H9 (cell line): ENCODE data around the gene CROCC. TPM values are rescaled to one million over a fixed set of nuclear protein-coding genes. Genes with fewer than 3 reads are reported as not detected.

Experiments
- DNase-seq: peaks from one replicate; pipeline ENCODE4 v3.0.0-alpha.2; 2017
- H2AFZ ChIP-seq: one replicate; pipeline ENCODE4 v1.6.1; 2013; ENCODE audit warnings: mild to moderate bottlenecking, low read length, control low read depth, moderate library complexity
- H2AK5ac ChIP-seq: 2 replicates; pipeline ENCODE4 v1.6.1; 2013; ENCODE audit warnings: low read length, control low read depth, mixed read lengths; ENCODE audit not compliant: insufficient read length
- H2BK120ac ChIP-seq: one replicate; pipeline ENCODE4 v1.6.1; 2013; ENCODE audit warnings: low read depth, mild to moderate bottlenecking, low read length, control low read depth, inconsistent platforms; ENCODE audit not compliant: poor library complexity, severe bottlenecking
- H2BK12ac ChIP-seq: 2 replicates; pipeline ENCODE4 v1.6.1; 2013; ENCODE audit warnings: low read length, control low read depth, mixed read lengths, low read depth; ENCODE audit not compliant: insufficient read length
- H2BK15ac ChIP-seq: 2 replicates; pipeline ENCODE4 v1.6.1; 2013; ENCODE audit warnings: low read depth, low read length, control low read depth
- H2BK20ac ChIP-seq: one replicate; pipeline ENCODE4 v1.6.1; 2013; ENCODE audit warnings: low read depth, mild to moderate bottlenecking, low read length, control low read depth, inconsistent platforms; ENCODE audit not compliant: poor library complexity, severe bottlenecking
- H2BK5ac ChIP-seq: 2 replicates; pipeline ENCODE4 v1.6.1; 2013; ENCODE audit warnings: low read length, control low read depth, mixed read lengths; ENCODE audit not compliant: insufficient read length
- H3K14ac ChIP-seq: 2 replicates; pipeline ENCODE4 v1.6.1; 2013; ENCODE audit warnings: low read length, control low read depth; ENCODE audit not compliant: insufficient read depth
- H3K18ac ChIP-seq: 2 replicates; pipeline ENCODE4 v1.6.1; 2013; ENCODE audit warnings: low read depth, mild to moderate bottlenecking, mixed read lengths, low read length, control low read depth; ENCODE audit not compliant: insufficient read length
- H3K23ac ChIP-seq: 2 replicates; pipeline ENCODE4 v1.6.1; 2013; ENCODE audit warnings: low read length, control low read depth, mixed read lengths, low read depth; ENCODE audit not compliant: insufficient read length
- H3K23me2 ChIP-seq: 2 replicates; pipeline ENCODE4 v1.6.1; 2013; ENCODE audit warnings: low read depth, mild to moderate bottlenecking, mixed read lengths, low read length, control low read depth; ENCODE audit not compliant: insufficient read length, poor library complexity, severe bottlenecking
- H3K27ac ChIP-seq: 2 replicates; pipeline ENCODE4 v1.5.1; 2013; ENCODE audit warnings: low read length, control low read depth, mixed read lengths, low read depth; ENCODE audit not compliant: insufficient read length
- H3K27me3 ChIP-seq: 2 replicates; pipeline ENCODE4 v1.6.1; 2013; ENCODE audit warnings: low read length, control low read depth, inconsistent platforms; ENCODE audit not compliant: insufficient read depth
- H3K4ac ChIP-seq: 2 replicates; pipeline ENCODE4 v1.6.1; 2013; ENCODE audit warnings: low read depth, mild to moderate bottlenecking, control low read depth, inconsistent platforms, low read length, moderate library complexity
- H3K4me1 ChIP-seq: 2 replicates; pipeline ENCODE4 v1.6.1; 2013; ENCODE audit warnings: low read length, control low read depth, inconsistent platforms; ENCODE audit not compliant: insufficient read depth
- H3K4me2 ChIP-seq: 2 replicates; pipeline ENCODE4 v1.6.1; 2013; ENCODE audit warnings: low read length, control low read depth, mixed read lengths; ENCODE audit not compliant: insufficient read length, insufficient read depth
- H3K56ac ChIP-seq: 2 replicates; pipeline ENCODE4 v1.6.1; 2013; ENCODE audit warnings: low read depth, mild to moderate bottlenecking, mixed read lengths, low read length, control low read depth; ENCODE audit not compliant: insufficient read length
- H3K79me1 ChIP-seq: 2 replicates; pipeline ENCODE4 v1.6.1; 2013; ENCODE audit warnings: low read depth, mild to moderate bottlenecking, moderate library complexity, low read length, control low read depth, inconsistent platforms; ENCODE audit not compliant: insufficient read depth, poor library complexity, severe bottlenecking
- H3K79me2 ChIP-seq: 2 replicates; pipeline ENCODE4 v1.6.1; 2013; ENCODE audit warnings: low read length, control low read depth, inconsistent platforms; ENCODE audit not compliant: insufficient read depth
- H3K9ac ChIP-seq: 2 replicates; pipeline ENCODE4 v1.6.1; 2013; ENCODE audit warnings: low read length, control low read depth, mixed read lengths; ENCODE audit not compliant: insufficient read length; ENCODE audit errors: extremely low read depth
- H3K9me3 ChIP-seq: one replicate; pipeline ENCODE4 v1.6.1; 2013; ENCODE audit warnings: low read depth, low read length, inconsistent platforms; ENCODE audit not compliant: control insufficient read depth
- H3T11ph ChIP-seq: one replicate; pipeline ENCODE4 v1.6.1; 2013; ENCODE audit warnings: mild to moderate bottlenecking, low read length, control low read depth, inconsistent platforms
- H4K20me1 ChIP-seq: one replicate; pipeline ENCODE4 v1.6.1; 2013; ENCODE audit not compliant: control insufficient read depth, insufficient read length, insufficient read depth
- H4K5ac ChIP-seq: 2 replicates; pipeline ENCODE4 v1.6.1; 2013; ENCODE audit warnings: low read depth, mild to moderate bottlenecking, mixed read lengths, low read length, control low read depth; ENCODE audit not compliant: insufficient read length
- H4K8ac ChIP-seq: replicated peaks from 2 replicates; pipeline ENCODE4 v1.6.1; 2013; ENCODE audit warnings: low read length, control low read depth, mixed read lengths, low read depth; ENCODE audit not compliant: insufficient read length
- H4K91ac ChIP-seq: 2 replicates; pipeline ENCODE4 v1.6.1; 2013; ENCODE audit warnings: low read depth, mild to moderate bottlenecking, moderate library complexity, mixed read lengths, low read length, control low read depth; ENCODE audit not compliant: insufficient read length
- H3K27ac Mint-ChIP-seq, 3 experiments: 2 replicates in 2 of 3; 3 replicates in 1 of 3; pipeline ENCODE4 v1.8.0; 2020 to 2021; ENCODE audit warnings: mixed read lengths in 3 of 3, mild to moderate bottlenecking in 1 of 3, moderate library complexity in 1 of 3
- H3K27me3 Mint-ChIP-seq: 2 replicates; pipeline ENCODE4 v1.8.0; 2021; ENCODE audit warnings: low read depth, mild to moderate bottlenecking, moderate library complexity, mixed read lengths
- H3K36me3 Mint-ChIP-seq, 3 experiments: 2 replicates in 2 of 3; 3 replicates in 1 of 3; pipeline ENCODE4 v1.8.0; 2020 to 2021; ENCODE audit warnings: low read depth in 3 of 3, mixed read lengths in 3 of 3; ENCODE audit not compliant: insufficient read depth in 1 of 3
- H3K4me1 Mint-ChIP-seq, 2 experiments: 2 replicates each; pipeline ENCODE4 v1.8.0; 2020; ENCODE audit warnings: mixed read lengths in 2 of 2
- H3K4me3 Mint-ChIP-seq, 2 experiments: 2 replicates in 1 of 2; 3 replicates in 1 of 2; pipeline ENCODE4 v1.8.0; 2020 to 2021; ENCODE audit warnings: mild to moderate bottlenecking in 2 of 2, mixed read lengths in 2 of 2, moderate library complexity in 1 of 2
- H3K9me3 Mint-ChIP-seq, 2 experiments: 2 replicates in 1 of 2; 3 replicates in 1 of 2; pipeline ENCODE4 v1.8.0; 2020; ENCODE audit warnings: mild to moderate bottlenecking in 2 of 2, mixed read lengths in 2 of 2, moderate library complexity in 1 of 2
- CTCF ChIP-seq: fragments of 200-600 bp; sonication (generic); conservative IDR thresholded peaks from 3 replicates; pipeline ENCODE4 v1.8.0; 2021; ENCODE audit warnings: antibody characterized with exemption, mild to moderate bottlenecking
- WGBS: extraction: QIAGEN DNeasy Blood & Tissue Kit; methylation state at CpG from one replicate; pipeline ENCODE4 v1.1.7; 2013; ENCODE audit warnings: missing lambda C conversion rate, low lambda C conversion rate, mixed read lengths; ENCODE audit not compliant: insufficient read length; ENCODE audit errors: extremely low coverage; 5-methylcytosine and 5-hydroxymethylcytosine counted together
- total RNA-seq: library from RNA; stranded (reverse); gene quantifications from 2 replicates; pipeline ENCODE4 v1.2.1, GENCODE V29; 2021

CROCC gene
- total RNA-seq, 1 experiment from 2014 or later, result 40.7 TPM

GRCh38 chr1:16988210-16988609 lies 66.5 kb downstream of the CROCC start:
- DNase-seq, result no peak
- H3K9me3 Mint-ChIP-seq, result no peaks in the 10 kb centered on the region
- H4K5ac ChIP-seq, result no peak overlapping the region
- no peaks in the 10 kb centered on the region for H3K4me1 ChIP-seq
- no peak for TF ChIP-seq CTCF
- H4K8ac ChIP-seq, result no peak overlapping the region
- no peak overlapping the region for H3K9ac ChIP-seq
- H3K14ac ChIP-seq, result no peak overlapping the region
- no peak overlapping the region for H3K4me2 ChIP-seq
- no peaks in the 10 kb centered on the region for H3K79me2 ChIP-seq
- H2BK12ac ChIP-seq, result no peak overlapping the region
- no peak overlapping the region for H2BK15ac ChIP-seq
- peaks cover 7 to 14% of the 10 kb centered on the region in 2 experiments for H3K4me1 Mint-ChIP-seq
- peaks cover 3 to 22% (median 14%) of the 10 kb centered on the region in 3 experiments; a peak in 6 of 7 replicates for H3K36me3 Mint-ChIP-seq
- no peak overlapping the region for H3K56ac ChIP-seq
- no peak overlapping the region for H3K27ac ChIP-seq
- H3K79me1 ChIP-seq, result no peaks in the 10 kb centered on the region
- no peaks in the 10 kb centered on the region for H4K20me1 ChIP-seq
- no peak overlapping the region for H2BK120ac ChIP-seq
- H2BK5ac ChIP-seq, result no peak overlapping the region
- H3K9me3 ChIP-seq, result no peaks in the 10 kb centered on the region
- H2BK20ac ChIP-seq, result no peak overlapping the region
- H3K4me3 Mint-ChIP-seq, result no peak overlapping the region
- H3K23me2 ChIP-seq, result no peaks in the 10 kb centered on the region
- H3K27me3 ChIP-seq, result no peaks in the 10 kb centered on the region
- no peak overlapping the region for H3T11ph ChIP-seq
- H2AK5ac ChIP-seq, result no peak overlapping the region
- H3K4ac ChIP-seq, result no peak overlapping the region
- no CpG with 5 or more reads among the region's 13 CpGs for WGBS
- no peak overlapping the region for H3K18ac ChIP-seq
- H3K23ac ChIP-seq, result no peak overlapping the region
- H3K27me3 Mint-ChIP-seq, result no peaks in the 10 kb centered on the region
- no peak overlapping the region for H3K27ac Mint-ChIP-seq
- no peak overlapping the region for H2AFZ ChIP-seq
- H4K91ac ChIP-seq, result no peak overlapping the region
